Measurements from ENCODE around the gene PHOX2A. TPM values are rescaled to one million over a fixed set of nuclear protein-coding genes. Genes with fewer than 3 reads are reported as not detected.

The PHOX2A gene
- total RNA-seq (not detected in 2 replicates), polyA plus RNA-seq (not detected in 2 replicates), polyA minus RNA-seq (not detected in 2 replicates)
- total RNA-seq (2013) = not detected

DNA sequence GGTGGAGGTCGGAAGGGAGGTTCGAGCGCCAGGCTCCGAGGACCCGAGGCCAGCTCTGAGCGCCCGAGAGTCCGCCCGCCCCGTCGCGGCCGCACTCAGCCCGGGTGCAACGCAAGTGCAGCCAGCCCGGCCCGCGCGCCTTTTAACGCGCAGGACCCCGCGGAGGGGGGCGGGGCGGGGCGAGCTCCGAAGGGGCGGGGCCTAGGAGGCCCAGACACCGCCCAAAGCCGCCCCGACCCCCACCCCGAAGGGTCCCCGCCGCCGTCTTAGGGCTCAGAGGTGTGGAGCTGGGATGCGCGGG lies at the start of gene PHOX2A:
TSS of gene PHOX2A (minus strand) at position 117 of the 301 bp plus-strand sequence. CDS start 172 bp downstream, outside the sequence.
- ATAC-seq (ENCODE audit: low read depth) (no peak), DNase-seq (no peak)
- no peak within 1 kb of the TSS for H2AFZ ChIP-seq (ENCODE audit: insufficient read depth, low read depth, low read length, poor library complexity, severe bottlenecking)
- no peaks in the 10 kb centered on the region for H3K36me3 ChIP-seq (replicated peaks in 1 of 2; ENCODE audit: control extremely low read depth in 1 of 2, control insufficient read depth in 1 of 2, extremely low read depth in 1 of 2, insufficient read depth in 2 of 2, low read length in 1 of 2)
- peaks cover 44% of the 10 kb centered on the region for H3K27me3 Mint-ChIP-seq
- intact Hi-C loops (cut with micrococcal nuclease) = no loop called here
- no peak within 1 kb of the TSS for H3K27ac ChIP-seq (ENCODE audit: low read length in 2 of 2)
- ChIA-PET POLR2A (no interaction called here), CTCF (no interaction called here)
- H3K4me3 Mint-ChIP-seq = peak within 1 kb of the TSS; percentile 65
- TF ChIP-seq, protein P1, sequence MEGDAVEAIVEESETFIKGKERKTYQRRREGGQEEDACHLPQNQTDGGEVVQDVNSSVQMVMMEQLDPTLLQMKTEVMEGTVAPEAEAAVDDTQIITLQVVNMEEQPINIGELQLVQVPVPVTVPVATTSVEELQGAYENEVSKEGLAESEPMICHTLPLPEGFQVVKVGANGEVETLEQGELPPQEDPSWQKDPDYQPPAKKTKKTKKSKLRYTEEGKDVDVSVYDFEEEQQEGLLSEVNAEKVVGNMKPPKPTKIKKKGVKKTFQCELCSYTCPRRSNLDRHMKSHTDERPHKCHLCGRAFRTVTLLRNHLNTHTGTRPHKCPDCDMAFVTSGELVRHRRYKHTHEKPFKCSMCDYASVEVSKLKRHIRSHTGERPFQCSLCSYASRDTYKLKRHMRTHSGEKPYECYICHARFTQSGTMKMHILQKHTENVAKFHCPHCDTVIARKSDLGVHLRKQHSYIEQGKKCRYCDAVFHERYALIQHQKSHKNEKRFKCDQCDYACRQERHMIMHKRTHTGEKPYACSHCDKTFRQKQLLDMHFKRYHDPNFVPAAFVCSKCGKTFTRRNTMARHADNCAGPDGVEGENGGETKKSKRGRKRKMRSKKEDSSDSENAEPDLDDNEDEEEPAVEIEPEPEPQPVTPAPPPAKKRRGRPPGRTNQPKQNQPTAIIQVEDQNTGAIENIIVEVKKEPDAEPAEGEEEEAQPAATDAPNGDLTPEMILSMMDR (IDR thresholded peaks at IDR 0.05) = no peak
- no peak for TF ChIP-seq EZH2 (IDR thresholded peaks at IDR 0.05; ENCODE audit: borderline replicate concordance, insufficient read depth, low read depth, low read length, poor library complexity, severe bottlenecking)
- H3K4me1 Mint-ChIP-seq = peaks cover 29% of the 10 kb centered on the region
- H3K79me2 ChIP-seq (ENCODE audit: control insufficient read depth, insufficient read depth, low read length) = no peaks in the 10 kb centered on the region
- H3K27ac Mint-ChIP-seq = no peak within 1 kb of the TSS
- H4K20me1 ChIP-seq (ENCODE audit: control insufficient read depth, insufficient read depth, low read length, poor library complexity, severe bottlenecking) = no peaks in the 10 kb centered on the region
- peaks cover 0 to 25% (median 0%) of the 10 kb centered on the region in 3 donors for H3K9me3 ChIP-seq (ENCODE audit: control extremely low read depth in 1 of 3, control insufficient read depth in 2 of 3, insufficient read depth in 1 of 3, low read length in 2 of 3)
- no peak within 1 kb of the TSS for H3K9ac ChIP-seq (ENCODE audit: low read length)
- WGBS (ENCODE audit: insufficient coverage) = 12% methylated on average over 37 of the region's 37 CpGs
- H3K27me3 ChIP-seq (replicated peaks in 1 of 4; ENCODE audit: control extremely low read depth in 1 of 4, control insufficient read depth in 3 of 4, insufficient read depth in 4 of 4, low read length in 3 of 4) = peaks cover 0 to 75% (median 45%) of the 10 kb centered on the region in 4 experiments
- peak within 1 kb of the TSS in 1 of 5 experiments; percentile 14 for H3K4me3 ChIP-seq (ENCODE audit: control extremely low read depth in 1 of 5, extremely low read depth in 1 of 5, insufficient read depth in 1 of 5, low read depth in 2 of 5, low read length in 4 of 5)
- H3K4me2 ChIP-seq (replicated peaks; ENCODE audit: low read depth, low read length, poor library complexity, severe bottlenecking) = peak within 1 kb of the TSS; percentile 47
- H3K4me1 ChIP-seq (ENCODE audit: control insufficient read depth in 2 of 2, insufficient read depth in 2 of 2, low read length in 2 of 2) = peaks cover 22 to 40% of the 10 kb centered on the region in 2 donors
- no peaks in the 10 kb centered on the region for H3K9me3 Mint-ChIP-seq (ENCODE audit: insufficient read depth)

DNA sequence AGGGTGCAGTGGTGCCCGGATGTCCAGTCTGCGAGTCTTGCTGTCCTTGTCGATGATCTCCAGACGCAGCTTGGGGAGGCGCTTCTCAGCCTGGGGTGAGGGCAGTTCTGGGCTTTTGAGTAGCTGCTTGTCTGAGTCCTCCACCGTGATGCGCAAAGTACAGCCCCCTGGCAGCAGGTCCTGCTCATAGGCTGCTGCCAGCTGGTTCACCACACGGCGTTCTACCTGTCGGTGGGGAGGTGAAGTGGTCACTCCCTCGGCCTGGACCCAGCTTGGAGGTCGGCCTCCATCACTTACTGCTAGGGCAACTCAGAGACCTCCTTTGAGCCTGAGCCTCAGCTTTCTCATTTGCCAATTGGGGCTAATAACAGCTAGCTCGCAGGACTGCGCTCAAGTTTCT lies 49.4 kb upstream of the PHOX2A start:
- CTCF ChIA-PET = interaction anchor here (0.5 to 3.3 kb wide), 4 partner anchors 14 to 154 kb away, joined by 3 to 16 read pairs (median 4); no protein-coding TSS in a partner anchor
- H3K9ac ChIP-seq (ENCODE audit: low read length) = no peak overlapping the region
- Mint-ChIP-seq H3K27me3 (no peaks in the 10 kb centered on the region), H3K4me3 (no peak overlapping the region), H3K9me3 (ENCODE audit: insufficient read depth) (no peaks in the 10 kb centered on the region), H3K27ac (no peak overlapping the region), H3K4me1 (peaks cover 15% of the 10 kb centered on the region)
- H2AFZ ChIP-seq (ENCODE audit: insufficient read depth, low read depth, low read length, poor library complexity, severe bottlenecking) = no peak overlapping the region
- H3K79me2 ChIP-seq (ENCODE audit: control insufficient read depth, insufficient read depth, low read length) = no peaks in the 10 kb centered on the region
- no peak for TF ChIP-seq EZH2 (IDR thresholded peaks at IDR 0.05; ENCODE audit: borderline replicate concordance, insufficient read depth, low read depth, low read length, poor library complexity, severe bottlenecking)
- TF ChIP-seq, protein P1 (IDR thresholded peaks at IDR 0.05) = no peak
- no peak overlapping the region for H3K4me2 ChIP-seq (replicated peaks; ENCODE audit: low read depth, low read length, poor library complexity, severe bottlenecking)
- no peak for ATAC-seq (ENCODE audit: low read depth)
- H3K27ac ChIP-seq (ENCODE audit: low read length in 2 of 2) = no peak overlapping the region
- H3K36me3 ChIP-seq (replicated peaks in 1 of 2; ENCODE audit: control extremely low read depth in 1 of 2, control insufficient read depth in 1 of 2, extremely low read depth in 1 of 2, insufficient read depth in 2 of 2, low read length in 1 of 2) = peaks cover 0 to 9% of the 10 kb centered on the region in 2 experiments
- peaks cover 9 to 14% of the 10 kb centered on the region in 2 donors for H3K4me1 ChIP-seq (ENCODE audit: control insufficient read depth in 2 of 2, insufficient read depth in 2 of 2, low read length in 2 of 2)
- POLR2A ChIA-PET = no interaction called here
- no peaks in the 10 kb centered on the region for H3K9me3 ChIP-seq (ENCODE audit: control extremely low read depth in 1 of 3, control insufficient read depth in 2 of 3, insufficient read depth in 1 of 3, low read length in 2 of 3)
- H3K4me3 ChIP-seq (ENCODE audit: control extremely low read depth in 1 of 5, extremely low read depth in 1 of 5, insufficient read depth in 1 of 5, low read depth in 2 of 5, low read length in 4 of 5) = no peak overlapping the region
- over 99% methylated on average over 14 of the region's 14 CpGs for WGBS (ENCODE audit: insufficient coverage)
- no peaks in the 10 kb centered on the region for H3K27me3 ChIP-seq (replicated peaks in 1 of 4; ENCODE audit: control extremely low read depth in 1 of 4, control insufficient read depth in 3 of 4, insufficient read depth in 4 of 4, low read length in 3 of 4)
- intact Hi-C loops (cut with micrococcal nuclease) = no loop called here
- DNase-seq = no peak
- H4K20me1 ChIP-seq (ENCODE audit: control insufficient read depth, insufficient read depth, low read length, poor library complexity, severe bottlenecking) = no peaks in the 10 kb centered on the region
